Activated CD4-positive, alpha-beta T cell treated with anti-CD3 and anti-CD28 coated beads, Interleukin-2, amount 10 ng/mL, durations not matched to agents 7 days and 5 days (primary cell): Measurements from ENCODE around the gene ATP6V1C2. TPM values are rescaled to one million over a fixed set of nuclear protein-coding genes. Genes with fewer than 3 reads are reported as not detected.

Experiments used
- CTCF ChIA-PET: fragments of 350-600 bp; sonication (Branson Sonifier 250); formaldehyde crosslinking; loops from one replicate; lab custom pipeline; 2021; ENCODE audit warnings: antibody characterized with exemption; lab: Charles Lee
- POLR2A ChIA-PET: fragments of 350-600 bp; sonication (Branson Sonifier 250); formaldehyde crosslinking; loops from one replicate; lab custom pipeline; 2021; ENCODE audit warnings: antibody characterized with exemption; lab: Charles Lee
- DNase-seq: peaks from one replicate; pipeline ENCODE4 v3.0.0-alpha.2; 2020
- H3K27ac Mint-ChIP-seq: one replicate; pipeline ENCODE4 v1.8.0; 2021; ENCODE audit warnings: mild to moderate bottlenecking, moderate library complexity, mixed read lengths
- H3K27me3 Mint-ChIP-seq: one replicate; pipeline ENCODE4 v1.8.0; 2021; ENCODE audit warnings: mixed read lengths
- H3K36me3 Mint-ChIP-seq: one replicate; pipeline ENCODE4 v1.8.0; 2021; ENCODE audit warnings: low read depth, mixed read lengths
- H3K4me1 Mint-ChIP-seq: one replicate; pipeline ENCODE4 v1.8.0; 2021; ENCODE audit warnings: mixed read lengths
- H3K4me3 Mint-ChIP-seq: one replicate; pipeline ENCODE4 v1.8.0; 2021; ENCODE audit warnings: mild to moderate bottlenecking, moderate library complexity, mixed read lengths
- H3K9me3 Mint-ChIP-seq: one replicate; pipeline ENCODE4 v1.8.0; 2021; ENCODE audit warnings: mixed read lengths
- total RNA-seq, 2 experiments: library from RNA; stranded (reverse); gene quantifications; one replicate each; pipeline ENCODE4 v1.2.3, GENCODE V29; 2021

Gene ATP6V1C2
- total RNA-seq, 2 experiments from 2014 or later = not detected

DNA sequence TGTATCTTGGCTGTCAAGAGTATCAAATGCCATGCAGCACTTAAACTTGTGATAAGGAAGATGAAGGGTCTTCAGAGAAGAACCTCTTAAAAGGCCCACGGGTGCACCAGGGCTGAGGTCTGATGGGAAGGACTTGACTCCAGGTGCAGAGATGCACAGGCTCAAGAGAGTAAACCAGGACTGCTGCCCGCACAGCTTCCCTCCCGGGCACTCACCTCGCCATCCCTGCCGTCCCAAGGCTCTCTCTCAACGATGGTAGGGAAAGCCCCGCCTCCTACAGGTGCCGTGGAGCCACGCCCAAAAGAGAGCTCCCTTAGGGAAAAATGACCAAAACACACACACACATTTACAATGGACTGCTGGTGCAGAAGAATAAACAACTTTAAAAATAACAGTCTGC lies 63.3 kb downstream of the ATP6V1C2 start:
- no peak for DNase-seq
- Mint-ChIP-seq H3K27me3 (no peaks in the 10 kb centered on the region), H3K9me3 (no peaks in the 10 kb centered on the region), H3K36me3 (peaks cover 64% of the 10 kb centered on the region), H3K27ac (no peak overlapping the region), H3K4me3 (no peak overlapping the region), H3K4me1 (no peaks in the 10 kb centered on the region)
- CTCF ChIA-PET = interaction anchor here (0.9 to 1.4 kb wide), 2 partner anchors 17 to 348 kb away, joined by 4 to 5 read pairs; a partner anchor contains a TSS
- POLR2A ChIA-PET = no interaction called here

- H3K4me3 Mint-ChIP-seq = no peak overlapping the region
- peaks cover 3% of the 10 kb centered on the region for H3K4me1 Mint-ChIP-seq
- ChIA-PET CTCF (interaction anchor here (1.4 kb wide), 1 partner anchor 16 kb away, joined by 5 read pairs; no protein-coding TSS in a partner anchor), POLR2A (no interaction called here)
- H3K9me3 Mint-ChIP-seq = no peaks in the 10 kb centered on the region
- H3K27ac Mint-ChIP-seq = no peak overlapping the region
- H3K36me3 Mint-ChIP-seq = peaks cover 61% of the 10 kb centered on the region
- DNase-seq = no peak
- H3K27me3 Mint-ChIP-seq = no peaks in the 10 kb centered on the region
Observed at GRCh38 chr2:10785260-10785659, 63.8 kb downstream of the ATP6V1C2 start.

- Mint-ChIP-seq H3K4me3 (no peak overlapping the region), H3K4me1 (peaks cover 14% of the 10 kb centered on the region), H3K9me3 (no peaks in the 10 kb centered on the region), H3K27me3 (no peaks in the 10 kb centered on the region), H3K27ac (no peak overlapping the region), H3K36me3 (peaks cover 70% of the 10 kb centered on the region)
- ChIA-PET CTCF (interaction anchor here (0.6 to 1.4 kb wide), 3 partner anchors 9 to 1433 kb away, joined by 3 to 5 read pairs (median 5); no protein-coding TSS in a partner anchor), POLR2A (no interaction called here)
- DNase-seq = no peak
Observed at GRCh38 chr2:10786240-10786982, 65.0 kb downstream of the ATP6V1C2 start.

DNA sequence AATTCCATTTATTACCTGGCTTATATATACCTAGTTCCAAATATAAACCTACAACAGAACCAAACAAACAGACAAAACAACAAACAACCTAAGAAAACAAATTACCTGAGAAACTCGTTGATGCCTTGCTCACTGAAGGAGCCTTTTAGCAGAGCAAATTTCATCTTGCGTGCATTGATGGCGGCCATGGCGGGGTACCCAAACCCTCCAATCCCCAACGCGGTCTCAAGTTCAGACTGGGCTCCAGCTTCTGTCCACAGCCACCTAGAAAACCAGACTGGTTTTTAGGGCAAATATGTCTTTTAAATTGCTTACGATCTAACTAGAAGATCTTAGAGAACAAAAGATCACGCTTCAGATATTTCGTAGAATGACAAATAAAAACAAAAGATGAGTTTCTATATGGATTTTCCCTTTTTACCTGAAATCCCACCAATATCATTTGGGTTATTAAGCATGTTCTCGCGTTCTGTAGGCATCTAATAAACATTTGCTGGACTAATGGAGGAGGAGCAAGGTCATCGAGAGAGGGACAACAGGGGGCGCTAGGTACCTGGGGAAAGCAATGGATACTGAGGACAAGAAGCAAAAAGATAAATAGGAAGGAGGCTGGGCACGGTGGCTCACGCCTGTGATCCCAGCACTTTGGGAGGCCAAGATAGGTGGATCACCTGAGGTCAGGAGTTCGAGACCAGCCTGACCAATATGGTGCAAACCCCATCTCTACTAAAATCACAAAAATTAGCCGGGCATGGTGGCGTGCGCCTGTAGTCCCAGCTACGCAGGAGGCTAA lies 65.9 kb downstream of the ATP6V1C2 start:
- POLR2A ChIA-PET = no interaction called here
- Mint-ChIP-seq H3K27ac (no peak overlapping the region), H3K36me3 (peaks cover 78% of the 10 kb centered on the region), H3K4me1 (peaks cover 24% of the 10 kb centered on the region), H3K9me3 (no peaks in the 10 kb centered on the region), H3K4me3 (no peak overlapping the region), H3K27me3 (no peaks in the 10 kb centered on the region)
- CTCF ChIA-PET = interaction anchor here (1.4 kb wide), 1 partner anchor 10 kb away, joined by 5 read pairs; no protein-coding TSS in a partner anchor
- DNase-seq = peak; percentile 24

DNA sequence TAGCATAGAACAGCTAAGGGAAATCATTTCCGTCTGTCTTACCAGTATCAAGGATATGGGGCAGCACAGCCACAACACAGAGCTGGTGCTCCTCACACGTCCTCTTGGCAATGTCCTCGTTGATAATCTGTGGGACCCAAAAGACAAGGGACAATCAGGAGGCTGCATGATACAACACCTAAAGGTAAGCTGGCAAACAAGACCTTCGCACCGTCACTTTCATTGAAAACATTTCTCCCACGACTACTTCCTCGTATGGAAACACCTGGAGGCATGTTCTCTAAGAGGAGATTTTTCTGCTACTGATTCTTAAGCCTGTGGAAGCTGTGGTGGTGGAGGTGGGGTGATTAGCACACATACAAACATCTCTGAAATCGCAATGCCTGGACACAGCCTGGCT lies 67.4 kb downstream of the ATP6V1C2 start:
- no peak for DNase-seq
- Mint-ChIP-seq H3K4me3 (no peak overlapping the region), H3K27ac (peak overlapping the region; percentile 62), H3K4me1 (peaks cover 30% of the 10 kb centered on the region), H3K36me3 (peaks cover 80% of the 10 kb centered on the region), H3K9me3 (no peaks in the 10 kb centered on the region), H3K27me3 (no peaks in the 10 kb centered on the region)
- ChIA-PET CTCF (interaction anchor here (0.9 kb wide), 1 partner anchor 35 kb away, joined by 3 read pairs; no protein-coding TSS in a partner anchor), POLR2A (no interaction called here)

- Mint-ChIP-seq H3K4me3 (peak overlapping the region; percentile 41), H3K4me1 (peaks cover 30% of the 10 kb centered on the region), H3K27ac (peak overlapping the region; percentile 74), H3K36me3 (peaks cover 78% of the 10 kb centered on the region), H3K9me3 (no peaks in the 10 kb centered on the region), H3K27me3 (no peaks in the 10 kb centered on the region)
- ChIA-PET POLR2A (no interaction called here), CTCF (interaction anchor here (0.6 to 1.4 kb wide), 3 partner anchors 10 to 955 kb away, joined by 3 to 11 read pairs (median 4); no protein-coding TSS in a partner anchor)
- DNase-seq = peak; percentile 42
Observed at GRCh38 chr2:10790228-10790973, 69.0 kb downstream of the ATP6V1C2 start.

DNA sequence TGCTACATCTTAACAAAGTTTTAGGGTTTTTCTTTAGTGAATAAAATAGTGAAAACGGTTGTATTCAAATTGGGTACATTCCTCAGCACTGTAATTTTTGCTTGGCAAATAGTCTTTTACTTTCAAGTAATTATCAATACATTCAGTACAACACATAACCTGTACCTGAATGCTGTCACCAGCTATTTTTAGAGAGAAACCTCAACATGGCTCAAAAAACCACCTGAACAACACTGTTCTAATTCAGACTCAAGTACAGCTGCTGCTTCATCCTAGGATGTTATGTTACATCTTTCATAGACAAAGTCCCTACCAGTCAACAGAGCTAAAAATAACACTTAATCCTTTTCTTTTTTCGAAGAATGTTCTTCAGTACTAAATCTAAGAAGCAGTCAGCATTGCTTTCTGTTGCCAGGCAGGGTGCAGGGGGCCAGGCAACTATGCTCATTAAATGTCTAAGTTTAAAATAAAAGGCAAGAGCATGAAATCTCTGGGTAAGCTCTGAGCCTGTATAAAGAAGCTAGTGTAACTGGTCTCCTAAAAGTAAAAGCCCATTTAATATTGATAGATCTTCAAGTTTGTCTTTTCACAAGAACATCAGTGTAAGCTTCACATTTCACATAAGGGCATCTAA lies 70.7 kb downstream of the ATP6V1C2 start:
- H3K36me3 Mint-ChIP-seq = peaks cover 80% of the 10 kb centered on the region
- H3K27ac Mint-ChIP-seq = peak overlapping the region; percentile 74
- no peaks in the 10 kb centered on the region for H3K9me3 Mint-ChIP-seq
- DNase-seq = no peak
- peaks cover 30% of the 10 kb centered on the region for H3K4me1 Mint-ChIP-seq
- POLR2A ChIA-PET = no interaction called here
- H3K4me3 Mint-ChIP-seq = no peak overlapping the region
- CTCF ChIA-PET = interaction anchor here (1.4 to 1.9 kb wide), 3 partner anchors 8 to 20 kb away, joined by 4 to 11 read pairs (median 6); no protein-coding TSS in a partner anchor
- H3K27me3 Mint-ChIP-seq = no peaks in the 10 kb centered on the region

GRCh38 chr2:10792660-10793400 lies 71.4 kb downstream of the ATP6V1C2 start:
- H3K27me3 Mint-ChIP-seq = no peaks in the 10 kb centered on the region
- peaks cover 79% of the 10 kb centered on the region for H3K36me3 Mint-ChIP-seq
- H3K4me1 Mint-ChIP-seq = peaks cover 30% of the 10 kb centered on the region
- peak overlapping the region; percentile 20 for H3K27ac Mint-ChIP-seq
- ChIA-PET CTCF (interaction anchor here (1.6 to 1.9 kb wide), 2 partner anchors 11 to 19 kb away, joined by 4 to 6 read pairs; no protein-coding TSS in a partner anchor), POLR2A (no interaction called here)
- no peaks in the 10 kb centered on the region for H3K9me3 Mint-ChIP-seq
- H3K4me3 Mint-ChIP-seq = no peak overlapping the region
- DNase-seq = no peak

DNA sequence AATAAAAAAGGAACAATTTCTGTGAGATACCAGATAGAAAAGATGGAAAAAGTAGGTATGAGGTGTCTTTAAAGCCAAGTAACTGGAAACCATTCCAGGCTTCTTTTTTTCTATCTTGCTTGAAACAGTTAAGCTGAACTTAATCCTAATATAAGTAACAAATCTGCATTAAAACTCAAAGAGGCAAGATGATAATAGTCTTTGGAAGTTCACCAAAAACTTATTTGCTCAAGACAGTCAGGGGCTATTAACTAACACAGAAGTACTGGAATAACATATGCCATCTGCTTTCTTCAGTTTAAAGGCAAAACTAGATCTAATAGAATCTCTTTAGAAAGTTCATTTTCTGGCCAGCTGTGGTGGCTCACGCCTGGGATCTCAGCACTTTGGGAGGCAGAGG lies 72.4 kb downstream of the ATP6V1C2 start:
- H3K4me3 Mint-ChIP-seq = no peak overlapping the region
- no peak for DNase-seq
- peaks cover 30% of the 10 kb centered on the region for H3K4me1 Mint-ChIP-seq
- CTCF ChIA-PET = no interaction called here
- H3K27me3 Mint-ChIP-seq = no peaks in the 10 kb centered on the region
- H3K36me3 Mint-ChIP-seq = peaks cover 72% of the 10 kb centered on the region
- no peak overlapping the region for H3K27ac Mint-ChIP-seq
- no peaks in the 10 kb centered on the region for H3K9me3 Mint-ChIP-seq
- POLR2A ChIA-PET = no interaction called here

GRCh38 chr2:10794876-10795275 lies 73.4 kb downstream of the ATP6V1C2 start:
- no peak for DNase-seq
- no peak overlapping the region for H3K27ac Mint-ChIP-seq
- H3K36me3 Mint-ChIP-seq = peaks cover 72% of the 10 kb centered on the region
- H3K4me1 Mint-ChIP-seq = peaks cover 30% of the 10 kb centered on the region
- no peaks in the 10 kb centered on the region for H3K9me3 Mint-ChIP-seq
- ChIA-PET POLR2A (no interaction called here), CTCF (no interaction called here)
- H3K27me3 Mint-ChIP-seq = no peaks in the 10 kb centered on the region
- H3K4me3 Mint-ChIP-seq = no peak overlapping the region

GRCh38 chr2:10795508-10796046 lies 74.1 kb downstream of the ATP6V1C2 start:
- H3K4me3 Mint-ChIP-seq = no peak overlapping the region
- ChIA-PET POLR2A (no interaction called here), CTCF (interaction anchor here (0.7 to 0.8 kb wide), 2 partner anchors 14 to 1413 kb away, joined by 3 to 6 read pairs; no protein-coding TSS in a partner anchor)
- no peaks in the 10 kb centered on the region for H3K27me3 Mint-ChIP-seq
- H3K9me3 Mint-ChIP-seq = no peaks in the 10 kb centered on the region
- H3K27ac Mint-ChIP-seq = no peak overlapping the region
- H3K4me1 Mint-ChIP-seq = peaks cover 24% of the 10 kb centered on the region
- no peak for DNase-seq
- peaks cover 67% of the 10 kb centered on the region for H3K36me3 Mint-ChIP-seq
